GM19397 (cell line): ENCODE results near the gene AADACL3.

Source experiments
- ATAC-seq: cut with Tn5 transposase; IDR thresholded peaks from one replicate; pipeline ENCODE4 v1.9.1; 2021; ENCODE audit warnings: mild to moderate bottlenecking, moderate library complexity; ENCODE audit not compliant: unreplicated experiment

Gene AADACL3

GRCh38 chr1:12763479-12763878 lies 47.6 kb downstream of the AADACL3 start:
- no peak for ATAC-seq

GRCh38 chr1:12764016-12764415 lies 48.1 kb downstream of the AADACL3 start:
- ATAC-seq = no peak

- no peak for ATAC-seq
Measured at GRCh38 chr1:12769031-12769430, 53.1 kb downstream of the AADACL3 start.

GRCh38 chr1:12769976-12770505 lies 54.1 kb downstream of the AADACL3 start:
- ATAC-seq = no peak

- no peak for ATAC-seq
Measured at GRCh38 chr1:12770620-12771019, 54.7 kb downstream of the AADACL3 start.

GRCh38 chr1:12771186-12771585 lies 55.3 kb downstream of the AADACL3 start:
- no peak for ATAC-seq

- no peak for ATAC-seq
Measured at GRCh38 chr1:12772520-12772919, 56.6 kb downstream of the AADACL3 start.

GRCh38 chr1:12773438-12773837 lies 57.5 kb downstream of the AADACL3 start, which contains the start of gene PRAMEF12:
PRAMEF12 (plus strand) TSS chr1:12773738; CDS start chr1:12774868, 1,130 bp downstream.
- no peak for ATAC-seq

- ATAC-seq = no peak
Measured at GRCh38 chr1:12774801-12775345, 59.0 kb downstream of the AADACL3 start.

GRCh38 chr1:12775443-12775842 lies 59.5 kb downstream of the AADACL3 start:
- ATAC-seq = no peak

- ATAC-seq = no peak
Measured at GRCh38 chr1:12776801-12777557, 61.1 kb downstream of the AADACL3 start.
